Renal cortical epithelial cell (primary cell): ENCODE measurements around the gene RAB30. TPM values are rescaled to one million over a fixed set of nuclear protein-coding genes. Genes with fewer than 3 reads are reported as not detected.
"Not testable (repeated sequence)": the region's sequence is repeated elsewhere in the genome, so short reads cannot be mapped to it uniquely, and the experiment has no call there.

Experiments used
- DNase-seq: peaks from one replicate; pipeline ENCODE4 v3.0.0-alpha.2; 2011; ENCODE audit warnings: low read depth
- total RNA-seq: library from RNA; depleted of rRNA; stranded (reverse); fragments of >200 nt; gene quantifications from 2 replicates; pipeline ENCODE4 v1.2.3, GENCODE V29; 2014

RAB30 gene
- total RNA-seq, 1 donor from 2014 or later, result 24.0 TPM

- DNase-seq, result no peak
Observed at GRCh38 chr11:83011333-83012167, 60.1 kb downstream of the RAB30 start.

GRCh38 chr11:83009999-83010398 is 61.7 kb downstream of the RAB30 start:
- DNase-seq, result no peak

- DNase-seq, result not testable (repeated sequence)
Observed at GRCh38 chr11:83009136-83009535, 62.6 kb downstream of the RAB30 start.

GRCh38 chr11:83008581-83008923 is 63.1 kb downstream of the RAB30 start:
- peak; percentile 32 for DNase-seq

GRCh38 chr11:83007909-83008580 is 63.7 kb downstream of the RAB30 start:
- no peak for DNase-seq

- DNase-seq, result no peak
Observed at GRCh38 chr11:83007477-83007876, 64.2 kb downstream of the RAB30 start.

- DNase-seq, result no peak
Observed at GRCh38 chr11:83006877-83007330, 64.8 kb downstream of the RAB30 start.

- peak; percentile 50 for DNase-seq
Observed at GRCh38 chr11:83004746-83005556, 66.7 kb downstream of the RAB30 start.

- DNase-seq, result peak; percentile 31
Observed at GRCh38 chr11:83002522-83002921, 69.2 kb downstream of the RAB30 start.

GRCh38 chr11:83002053-83002452 is 69.6 kb downstream of the RAB30 start:
- no peak for DNase-seq

- DNase-seq, result no peak
Observed at GRCh38 chr11:83000381-83000780, 71.3 kb downstream of the RAB30 start.

- no peak for DNase-seq
Observed at GRCh38 chr11:82999232-82999631, 72.5 kb downstream of the RAB30 start.

GRCh38 chr11:82998697-82999096 is 73.0 kb downstream of the RAB30 start:
- no peak for DNase-seq

GRCh38 chr11:82996966-82997606 is 74.6 kb downstream of the RAB30 start:
- peak; percentile 61 for DNase-seq

GRCh38 chr11:82995754-82996398 is 75.8 kb downstream of the RAB30 start:
- DNase-seq, result no peak

GRCh38 chr11:82995235-82995634 is 76.5 kb downstream of the RAB30 start:
- DNase-seq, result no peak

- no peak for DNase-seq
Observed at GRCh38 chr11:82994604-82995230, 77.0 kb downstream of the RAB30 start.

- DNase-seq, result no peak
Observed at GRCh38 chr11:82992223-82992622, 79.5 kb downstream of the RAB30 start.

- no peak for DNase-seq
Observed at GRCh38 chr11:82989628-82990404, 81.9 kb downstream of the RAB30 start.
